Measurements from ENCODE around the gene NLGN2. TPM values are rescaled to one million over a fixed set of nuclear protein-coding genes. Genes with fewer than 3 reads are reported as not detected.

NLGN2 gene
- total RNA-seq, 2 donors from 2014 or later, result 2.5 to 5.0 TPM

GRCh38 chr17:7423679-7424078, 16.0 kb downstream of the NLGN2 start:
- H3K9me3 ChIP-seq, result no peaks in the 10 kb centered on the region
- H3K9ac ChIP-seq (ENCODE audit: low read depth in 2 of 2, low read length in 2 of 2), result no peak overlapping the region
- intact Hi-C loops (cut with DNase I), result no loop called here
- no peaks in the 10 kb centered on the region for H3K4me1 ChIP-seq
- no peaks in the 10 kb centered on the region for H3K36me3 ChIP-seq
- no peaks in the 10 kb centered on the region for H3K27me3 ChIP-seq
- no peak overlapping the region for H3K27ac ChIP-seq
- no peak overlapping the region for H3K4me3 ChIP-seq
- TF ChIP-seq CTCF (IDR thresholded peaks at IDR 0.05), result no peak
- DNase-seq, result no peak

GRCh38 chr17:7425316-7425715, 17.7 kb downstream of the NLGN2 start, which contains the start of gene SPEM2:
Gene SPEM2 (plus strand): TSS chr17:7425616. CDS start chr17:7425689, 73 bp downstream.
- Histone ChIP-seq H3K36me3 (no peaks in the 10 kb centered on the region), H3K4me1 (no peaks in the 10 kb centered on the region), H3K9ac (ENCODE audit: low read depth in 2 of 2, low read length in 2 of 2) (no peak within 1 kb of the TSS), H3K4me3 (no peak within 1 kb of the TSS), H3K27ac (no peak within 1 kb of the TSS), H3K27me3 (no peaks in the 10 kb centered on the region), H3K9me3 (no peaks in the 10 kb centered on the region)
- intact Hi-C loops (cut with DNase I), result no loop called here
- TF ChIP-seq CTCF (IDR thresholded peaks at IDR 0.05), result no peak
- no peak for DNase-seq

- no peak for DNase-seq
- no peak overlapping the region for H3K27ac ChIP-seq
- no peaks in the 10 kb centered on the region for H3K27me3 ChIP-seq
- H3K4me1 ChIP-seq, result no peaks in the 10 kb centered on the region
- H3K9me3 ChIP-seq, result no peaks in the 10 kb centered on the region
- H3K4me3 ChIP-seq, result no peak overlapping the region
- H3K36me3 ChIP-seq, result no peaks in the 10 kb centered on the region
- intact Hi-C loops (cut with DNase I), result no loop called here
- H3K9ac ChIP-seq (ENCODE audit: low read depth in 2 of 2, low read length in 2 of 2), result no peak overlapping the region
- no peak for TF ChIP-seq CTCF (IDR thresholded peaks at IDR 0.05)
Measured at GRCh38 chr17:7425756-7426155, 18.1 kb downstream of the NLGN2 start.

- H3K9ac ChIP-seq (ENCODE audit: low read depth in 2 of 2, low read length in 2 of 2), result no peak overlapping the region
- no peaks in the 10 kb centered on the region for H3K9me3 ChIP-seq
- intact Hi-C loops (cut with DNase I), result no loop called here
- DNase-seq, result no peak
- no peak overlapping the region for H3K27ac ChIP-seq
- no peak overlapping the region for H3K4me3 ChIP-seq
- H3K27me3 ChIP-seq, result no peaks in the 10 kb centered on the region
- TF ChIP-seq CTCF (IDR thresholded peaks at IDR 0.05), result no peak
- H3K4me1 ChIP-seq, result no peaks in the 10 kb centered on the region
- H3K36me3 ChIP-seq, result no peaks in the 10 kb centered on the region
Measured at GRCh38 chr17:7426203-7426863, 18.7 kb downstream of the NLGN2 start.

- Histone ChIP-seq H3K9ac (ENCODE audit: low read depth in 2 of 2, low read length in 2 of 2) (no peak overlapping the region), H3K4me3 (no peak overlapping the region), H3K36me3 (no peaks in the 10 kb centered on the region), H3K4me1 (no peaks in the 10 kb centered on the region), H3K27ac (no peak overlapping the region), H3K9me3 (no peaks in the 10 kb centered on the region), H3K27me3 (no peaks in the 10 kb centered on the region)
- intact Hi-C loops (cut with DNase I), result no loop called here
- no peak for DNase-seq
- TF ChIP-seq CTCF (IDR thresholded peaks at IDR 0.05), result no peak
Measured at GRCh38 chr17:7426896-7427489, 19.3 kb downstream of the NLGN2 start.

All from colonic mucosa (tissue), 4 donors.